ENCODE data around the gene ATOH8.

- TF ChIP-seq CTCF (IDR thresholded peaks at IDR 0.05; ENCODE audit: borderline replicate concordance, extremely low read depth, low read length, poor library complexity, severe bottlenecking) (no peak), EZH2 (IDR thresholded peaks at IDR 0.05; ENCODE audit: borderline replicate concordance, low read depth, low read length, severe bottlenecking) (no peak)
These were observed 26.0 kb upstream of the ATOH8 start for GRCh38 chr2:85727798-85728197.

All from DND-41 (cell line).